HG02943 (cell line): ENCODE measurements around the gene SAYSD1.

Source experiments
- ATAC-seq: cut with Tn5 transposase; IDR thresholded peaks from one replicate; pipeline ENCODE4 v1.9.1; 2021; ENCODE audit warnings: mild to moderate bottlenecking, low read depth, moderate library complexity; ENCODE audit not compliant: unreplicated experiment

Gene SAYSD1

DNA sequence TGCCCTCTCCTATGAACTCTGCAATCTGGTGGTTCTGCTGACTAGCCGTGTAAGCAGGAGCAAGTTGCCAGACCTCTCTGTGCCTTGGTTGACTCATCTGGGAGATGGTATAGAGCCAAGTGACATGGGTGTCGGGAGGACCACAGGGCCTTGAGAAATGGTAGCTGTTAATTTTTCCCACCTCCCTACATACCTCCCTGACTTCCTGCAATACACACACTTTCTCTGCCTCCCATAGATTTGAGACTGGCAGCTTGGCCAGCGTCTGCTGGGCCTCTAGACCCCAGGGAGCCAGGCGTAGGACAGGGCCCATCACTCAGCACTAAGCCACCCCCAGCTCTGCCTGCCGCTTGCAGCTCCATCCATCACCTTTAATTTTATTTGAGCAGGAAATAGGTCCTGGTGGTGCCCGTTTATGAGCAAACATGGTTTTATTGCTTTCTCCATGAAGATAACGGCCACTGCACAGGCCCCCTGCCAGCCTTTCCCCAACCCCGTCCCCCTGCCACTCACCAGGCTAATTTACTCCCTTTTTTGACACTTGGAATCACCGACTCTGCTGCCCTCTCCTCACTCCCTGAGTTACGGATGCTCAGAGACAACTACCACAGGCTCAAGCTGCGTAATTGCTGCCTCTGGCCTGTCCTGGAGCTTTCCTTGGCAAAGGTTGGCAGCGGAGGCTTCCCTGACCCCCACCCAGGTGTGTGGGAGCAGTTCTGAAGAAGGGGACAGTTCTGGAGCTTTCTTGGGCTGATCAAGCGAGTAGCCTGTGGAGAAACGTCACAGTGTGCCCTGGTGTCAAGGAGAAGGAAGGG is 55.3 kb downstream of the SAYSD1 start:
- ATAC-seq, result no peak

GRCh38 chr6:39058471-39059147 is 56.4 kb downstream of the SAYSD1 start:
- no peak for ATAC-seq

DNA sequence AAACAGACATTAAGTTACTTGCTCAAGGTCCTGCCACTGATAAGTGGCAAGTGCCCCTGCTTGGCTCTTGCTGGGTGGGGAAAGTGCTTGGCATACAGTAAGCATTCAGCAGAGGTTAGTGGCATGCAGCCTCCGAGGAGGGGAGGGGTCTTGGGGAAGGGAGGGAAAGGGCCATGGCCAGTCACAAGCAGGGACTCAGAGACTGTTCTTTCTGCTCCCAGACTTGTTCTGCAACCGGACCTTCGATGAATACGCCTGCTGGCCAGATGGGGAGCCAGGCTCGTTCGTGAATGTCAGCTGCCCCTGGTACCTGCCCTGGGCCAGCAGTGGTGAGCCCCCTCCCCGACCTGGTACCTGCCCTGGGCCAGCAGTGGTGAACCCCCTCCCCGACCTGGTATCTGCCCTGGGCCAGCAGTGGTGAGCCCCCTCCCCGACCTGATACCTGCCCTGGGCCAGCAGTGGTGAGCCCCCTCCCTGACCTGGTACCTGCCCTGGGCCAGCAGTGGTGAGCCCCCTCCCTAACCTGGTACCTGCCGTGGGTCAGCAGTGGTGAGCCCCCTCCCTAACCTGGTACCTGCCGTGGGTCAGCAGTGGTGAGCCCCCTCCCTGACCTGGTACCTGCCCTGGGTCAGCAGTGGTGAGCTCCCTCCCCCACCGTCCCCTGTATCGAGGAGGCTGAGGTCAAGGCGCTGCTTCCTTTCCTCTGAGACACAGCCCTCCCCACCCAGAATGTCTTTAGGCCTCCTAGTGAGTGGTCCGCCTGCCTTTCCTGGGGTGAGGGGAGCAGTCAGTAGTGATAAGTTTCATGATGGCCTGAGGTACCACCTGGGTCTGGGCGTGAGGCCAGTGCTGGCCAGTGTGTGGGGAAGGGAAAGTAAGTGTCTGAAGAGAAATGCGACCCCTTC is 57.5 kb downstream of the SAYSD1 start:
- ATAC-seq, result no peak

DNA sequence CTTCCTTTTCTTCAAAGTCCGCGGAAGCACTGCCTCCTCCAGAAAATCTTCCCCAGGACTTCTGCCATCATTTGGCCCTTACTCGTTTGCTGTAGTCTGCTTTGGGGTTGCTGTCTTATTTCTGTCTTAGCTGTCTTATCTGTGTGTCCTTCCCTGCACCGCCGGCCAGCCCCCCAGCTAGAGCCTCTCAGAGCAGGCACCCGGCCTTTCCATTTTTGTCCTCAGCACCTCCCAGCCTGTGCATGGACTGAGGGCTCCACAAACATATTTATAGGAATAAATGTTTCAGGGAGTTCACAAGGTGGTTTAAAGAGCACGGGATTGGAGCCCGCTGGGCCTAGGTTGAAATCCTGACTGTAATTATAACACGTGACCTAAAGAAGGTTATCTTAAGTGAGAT is 58.3 kb downstream of the SAYSD1 start:
- ATAC-seq, result no peak

DNA sequence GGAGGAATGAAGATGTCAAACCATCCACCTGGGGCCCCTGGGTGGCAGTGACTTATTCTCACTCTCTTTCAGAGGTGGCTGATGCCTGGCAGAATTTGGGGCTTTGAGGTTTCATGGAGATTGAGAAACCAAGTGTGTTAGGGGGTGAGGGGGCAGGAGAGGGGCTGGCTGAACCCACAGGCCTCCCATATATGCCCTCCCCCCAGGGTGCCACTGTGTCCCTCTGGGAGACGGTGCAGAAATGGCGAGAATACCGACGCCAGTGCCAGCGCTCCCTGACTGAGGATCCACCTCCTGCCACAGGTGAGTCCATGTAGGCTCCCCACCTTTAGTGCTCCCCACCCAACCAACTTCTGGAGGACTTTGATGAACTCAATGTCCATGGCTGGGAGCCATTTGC is 58.8 kb downstream of the SAYSD1 start:
- ATAC-seq, result no peak

DNA sequence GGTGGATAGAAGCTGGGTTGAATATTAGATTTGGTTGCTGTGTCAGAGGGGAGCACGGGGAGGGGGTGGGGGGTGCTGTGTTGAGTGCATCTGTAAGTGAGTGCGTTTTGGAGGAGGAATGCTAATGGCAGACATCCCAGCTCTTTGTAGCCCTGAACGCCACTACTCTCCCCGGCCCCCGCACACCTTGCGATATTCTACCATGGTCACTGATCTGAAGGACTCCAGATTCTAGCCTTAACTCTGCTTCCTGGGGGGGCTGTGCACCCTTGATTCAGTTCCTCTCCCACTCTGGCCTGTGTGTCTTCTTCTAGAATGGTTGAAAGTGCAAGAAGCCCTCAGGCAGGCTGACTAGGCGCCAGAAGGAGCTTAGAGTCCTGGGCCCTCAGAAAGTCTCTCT is 59.3 kb downstream of the SAYSD1 start:
- no peak for ATAC-seq

- ATAC-seq, result no peak
These were observed 60.3 kb downstream of the SAYSD1 start for GRCh38 chr6:39054577-39055142.
